GM12872 (cell line): ENCODE measurements around the gene MORC3.

Experiments
- TF ChIP-seq, protein P1 (sequence below): IDR thresholded peaks from 3 replicates; pipeline ENCODE4 v1.5.1; 2011; ENCODE audit warnings: low read depth, mild to moderate bottlenecking, low read length, moderate library complexity; ENCODE audit not compliant: insufficient read depth

MORC3 gene

DNA sequence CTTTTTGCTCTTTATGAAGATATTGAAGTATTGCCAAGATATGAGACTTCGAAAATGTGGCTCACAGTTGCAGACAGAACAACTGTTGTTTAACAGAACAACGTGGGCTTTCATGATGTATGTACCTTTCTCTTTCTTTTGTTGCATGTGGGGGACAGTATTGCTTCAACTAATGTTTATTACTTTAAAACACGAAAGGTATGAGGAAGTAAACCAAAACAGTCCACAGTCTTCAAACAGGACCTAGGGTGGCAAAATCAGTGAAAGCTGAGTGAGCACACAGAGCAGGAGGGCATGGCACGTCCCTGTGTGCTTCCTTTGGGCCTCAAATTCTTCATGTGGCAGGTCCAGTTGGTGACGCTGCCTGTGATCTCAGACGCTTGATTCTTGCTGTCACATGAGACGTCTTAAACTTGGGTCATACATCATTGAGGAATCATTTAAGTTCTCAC, 57.4 kb downstream of the MORC3 start:
- TF ChIP-seq, protein P1, sequence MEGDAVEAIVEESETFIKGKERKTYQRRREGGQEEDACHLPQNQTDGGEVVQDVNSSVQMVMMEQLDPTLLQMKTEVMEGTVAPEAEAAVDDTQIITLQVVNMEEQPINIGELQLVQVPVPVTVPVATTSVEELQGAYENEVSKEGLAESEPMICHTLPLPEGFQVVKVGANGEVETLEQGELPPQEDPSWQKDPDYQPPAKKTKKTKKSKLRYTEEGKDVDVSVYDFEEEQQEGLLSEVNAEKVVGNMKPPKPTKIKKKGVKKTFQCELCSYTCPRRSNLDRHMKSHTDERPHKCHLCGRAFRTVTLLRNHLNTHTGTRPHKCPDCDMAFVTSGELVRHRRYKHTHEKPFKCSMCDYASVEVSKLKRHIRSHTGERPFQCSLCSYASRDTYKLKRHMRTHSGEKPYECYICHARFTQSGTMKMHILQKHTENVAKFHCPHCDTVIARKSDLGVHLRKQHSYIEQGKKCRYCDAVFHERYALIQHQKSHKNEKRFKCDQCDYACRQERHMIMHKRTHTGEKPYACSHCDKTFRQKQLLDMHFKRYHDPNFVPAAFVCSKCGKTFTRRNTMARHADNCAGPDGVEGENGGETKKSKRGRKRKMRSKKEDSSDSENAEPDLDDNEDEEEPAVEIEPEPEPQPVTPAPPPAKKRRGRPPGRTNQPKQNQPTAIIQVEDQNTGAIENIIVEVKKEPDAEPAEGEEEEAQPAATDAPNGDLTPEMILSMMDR: no peak

- TF ChIP-seq, protein P1: no peak
Observed at GRCh38 chr21:36379251-36379650, 59.3 kb downstream of the MORC3 start.

- TF ChIP-seq, protein P1: no peak
Observed at GRCh38 chr21:36381841-36382589, 62.0 kb downstream of the MORC3 start.

GRCh38 chr21:36384885-36385232, 64.9 kb downstream of the MORC3 start:
- TF ChIP-seq, protein P1: no peak

- TF ChIP-seq, protein P1: no peak
Observed at GRCh38 chr21:36385233-36386030, 65.4 kb downstream of the MORC3 start, which contains the start of gene CHAF1B. CHAF1B (plus strand) TSS chr21:36385392; CDS start chr21:36386137, 745 bp downstream.

GRCh38 chr21:36386031-36386642, 66.1 kb downstream of the MORC3 start:
- TF ChIP-seq, protein P1: no peak

DNA sequence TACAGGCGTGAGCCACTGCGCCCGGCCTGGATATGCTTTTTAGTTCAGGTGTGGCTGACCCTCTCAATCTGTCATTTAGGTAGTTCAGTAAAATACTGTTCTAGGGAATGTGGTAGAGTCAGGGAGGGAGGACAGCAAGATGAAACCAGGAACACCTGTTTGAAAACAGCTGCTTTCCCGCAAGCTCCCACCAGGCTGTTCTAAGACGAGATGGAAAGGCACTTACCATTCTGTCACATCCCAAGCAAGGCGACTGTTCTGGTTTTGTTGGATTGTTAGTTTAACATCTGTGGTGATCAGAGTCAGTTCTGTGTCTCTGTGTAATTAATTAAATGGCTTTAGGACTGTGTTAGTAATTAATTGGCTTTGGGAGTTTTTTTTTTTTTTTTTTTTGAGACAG, 68.1 kb downstream of the MORC3 start:
- TF ChIP-seq, protein P1: no peak
